H1 (cell line): ENCODE data around the gene ARMH1. TPM values are rescaled to one million over a fixed set of nuclear protein-coding genes. Genes with fewer than 3 reads are reported as not detected.

Source experiments
- ATF2 ChIP-seq: IDR thresholded peaks from 2 replicates; pipeline ENCODE4 v1.6.1; 2012; ENCODE audit warnings: low read length, inconsistent platforms
- BRCA1 ChIP-seq: IDR thresholded peaks from 2 replicates; pipeline ENCODE4 v1.6.1; 2012; ENCODE audit warnings: low read depth, low read length, improper control_type of control experiment
- CHD2 ChIP-seq: IDR thresholded peaks from 2 replicates; pipeline ENCODE4 v1.6.1; 2012; ENCODE audit warnings: low read length, improper control_type of control experiment
- GABPA ChIP-seq: IDR thresholded peaks from 2 replicates; pipeline ENCODE4 v1.6.1; 2011; ENCODE audit warnings: mild to moderate bottlenecking, low read length, moderate library complexity, borderline replicate concordance; ENCODE audit not compliant: insufficient read depth
- SP1 ChIP-seq: IDR thresholded peaks from 2 replicates; pipeline ENCODE4 v1.6.1; 2011; ENCODE audit warnings: low read depth, low read length
- SP2 ChIP-seq: IDR thresholded peaks from 2 replicates; pipeline ENCODE4 v1.6.1; 2012; ENCODE audit warnings: mild to moderate bottlenecking, low read length, inconsistent platforms
- polyA plus RNA-seq, 7 experiments: library from polyadenylated mRNA; depleted of rRNA in 3 of 7; stranded (reverse) in 5 of 7; unstranded in 2 of 7; fragments of >200 nt in 5 of 7; fragments of 200-250 nt in 2 of 7; gene quantifications; 1 replicate in 5 of 7; 2 replicates in 1 of 7; 4 replicates in 1 of 7; pipeline versions ENCODE4 v1.2.1 to v1.2.3, GENCODE V29; 2011 to 2013; ENCODE audit warnings: missing spikeins in 2 of 7, mixed read lengths in 2 of 7
- total RNA-seq: library from RNA; stranded (reverse); fragmentation: NEBNext Ultra II Directional; extraction: Animal tissue kit (Norgen Biotek cat#: 25700); gene quantifications from 2 replicates; pipeline ENCODE4 v1.2.1, GENCODE V29; 2021

Gene ARMH1
- total and polyA plus RNA-seq, 2 of the 8 experiments (the other 6 are each of a cell fraction or from before 2014, with no cell fraction given): 0.82 to 0.85 TPM

DNA sequence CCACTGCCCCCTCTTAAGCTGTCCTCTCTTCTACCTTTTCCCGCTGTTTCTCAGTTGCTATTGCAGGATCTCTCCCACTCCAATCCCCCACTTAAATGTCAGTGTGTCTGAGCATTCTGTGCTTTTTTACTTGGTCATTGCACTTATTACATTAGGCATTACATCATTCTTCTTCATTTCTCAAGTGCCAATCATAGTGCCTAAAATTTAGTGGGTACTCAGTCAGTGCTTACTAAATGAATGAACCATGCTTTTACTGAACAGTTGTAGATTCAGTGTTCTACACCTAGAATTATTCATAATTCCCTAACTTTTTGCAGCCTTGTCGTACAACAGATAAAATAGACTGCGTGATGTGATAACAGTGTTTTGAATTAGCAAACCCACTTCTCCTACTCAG, 19.4 kb downstream of the ARMH1 start (continued):
- no peak for TF ChIP-seq SP1
- no peak for TF ChIP-seq BRCA1
- no peak for TF ChIP-seq SP2
- no peak for TF ChIP-seq GABPA
- no peak for TF ChIP-seq CHD2
- TF ChIP-seq ATF2: no peak
